Measurements from ENCODE around the gene CHRNA5. TPM values are rescaled to one million over a fixed set of nuclear protein-coding genes. Genes with fewer than 3 reads are reported as not detected.

The CHRNA5 gene
- polyA plus RNA-seq, 1 experiment: 1.1 TPM

GRCh38 chr15:78619022-78619950 is 54.0 kb downstream of the CHRNA5 start:
- H3K36me3 ChIP-seq (ENCODE audit: control insufficient read depth, insufficient read depth, low read length): no peaks in the 10 kb centered on the region
- ChIA-PET POLR2A (no interaction called here), CTCF (interaction anchor here (0.6 to 8.0 kb wide), 11 partner anchors 13 to 570 kb away, joined by 3 to 83 read pairs (median 4); no protein-coding TSS in a partner anchor)
- no peak overlapping the region for H3K4me3 ChIP-seq (ENCODE audit: low read depth, low read length)
- peaks cover 28% of the 10 kb centered on the region for H3K27me3 ChIP-seq (ENCODE audit: control insufficient read depth, insufficient read depth, low read length)
- TF ChIP-seq, protein P1, sequence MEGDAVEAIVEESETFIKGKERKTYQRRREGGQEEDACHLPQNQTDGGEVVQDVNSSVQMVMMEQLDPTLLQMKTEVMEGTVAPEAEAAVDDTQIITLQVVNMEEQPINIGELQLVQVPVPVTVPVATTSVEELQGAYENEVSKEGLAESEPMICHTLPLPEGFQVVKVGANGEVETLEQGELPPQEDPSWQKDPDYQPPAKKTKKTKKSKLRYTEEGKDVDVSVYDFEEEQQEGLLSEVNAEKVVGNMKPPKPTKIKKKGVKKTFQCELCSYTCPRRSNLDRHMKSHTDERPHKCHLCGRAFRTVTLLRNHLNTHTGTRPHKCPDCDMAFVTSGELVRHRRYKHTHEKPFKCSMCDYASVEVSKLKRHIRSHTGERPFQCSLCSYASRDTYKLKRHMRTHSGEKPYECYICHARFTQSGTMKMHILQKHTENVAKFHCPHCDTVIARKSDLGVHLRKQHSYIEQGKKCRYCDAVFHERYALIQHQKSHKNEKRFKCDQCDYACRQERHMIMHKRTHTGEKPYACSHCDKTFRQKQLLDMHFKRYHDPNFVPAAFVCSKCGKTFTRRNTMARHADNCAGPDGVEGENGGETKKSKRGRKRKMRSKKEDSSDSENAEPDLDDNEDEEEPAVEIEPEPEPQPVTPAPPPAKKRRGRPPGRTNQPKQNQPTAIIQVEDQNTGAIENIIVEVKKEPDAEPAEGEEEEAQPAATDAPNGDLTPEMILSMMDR (IDR thresholded peaks at IDR 0.05; ENCODE audit: insufficient read depth, low read depth, low read length): no peak
- DNase-seq (ENCODE audit: low read depth): no peak

GRCh38 chr15:78620021-78620526 is 54.8 kb downstream of the CHRNA5 start:
- DNase-seq (ENCODE audit: low read depth): no peak
- no peak overlapping the region for H3K4me3 ChIP-seq (ENCODE audit: low read depth, low read length)
- POLR2A ChIA-PET: no interaction called here

GRCh38 chr15:78620527-78621421 is 55.5 kb downstream of the CHRNA5 start, which contains the start of gene CHRNA3:
TSS of gene CHRNA3 (minus strand) at chr15:78620996. CDS start at chr15:78620794, 202 bp downstream.
- ChIA-PET POLR2A (no interaction called here), CTCF (interaction anchor here (0.5 to 8.0 kb wide), 3 partner anchors 29 to 130 kb away, joined by 3 to 83 read pairs (median 4); no protein-coding TSS in a partner anchor)
- H3K36me3 ChIP-seq (ENCODE audit: control insufficient read depth, insufficient read depth, low read length): no peaks in the 10 kb centered on the region
- DNase-seq (ENCODE audit: low read depth): no peak
- TF ChIP-seq, protein P1 (IDR thresholded peaks at IDR 0.05; ENCODE audit: insufficient read depth, low read depth, low read length): no peak
- H3K4me3 ChIP-seq (ENCODE audit: low read depth, low read length): no peak within 1 kb of the TSS
- peaks cover 31% of the 10 kb centered on the region for H3K27me3 ChIP-seq (ENCODE audit: control insufficient read depth, insufficient read depth, low read length)

More at GRCh38 chr15:78620021-78620526, 54.8 kb downstream of the CHRNA5 start:
- H3K27me3 ChIP-seq (ENCODE audit: control insufficient read depth, insufficient read depth, low read length): peaks cover 30% of the 10 kb centered on the region
- no peaks in the 10 kb centered on the region for H3K36me3 ChIP-seq (ENCODE audit: control insufficient read depth, insufficient read depth, low read length)
- TF ChIP-seq, protein P1 (IDR thresholded peaks at IDR 0.05; ENCODE audit: insufficient read depth, low read depth, low read length): peak; percentile 23; the same call in 1 of the 2 replicates
- CTCF ChIA-PET: interaction anchor here (1.6 to 8.0 kb wide), 2 partner anchors 84 to 89 kb away, joined by 3 to 83 read pairs; no protein-coding TSS in a partner anchor

GRCh38 chr15:78621810-78622402 is 56.6 kb downstream of the CHRNA5 start:
- peaks cover 33% of the 10 kb centered on the region for H3K27me3 ChIP-seq (ENCODE audit: control insufficient read depth, insufficient read depth, low read length)
- no peak overlapping the region for H3K4me3 ChIP-seq (ENCODE audit: low read depth, low read length)
- ChIA-PET POLR2A (no interaction called here), CTCF (interaction anchor here (1.5 kb wide), 1 partner anchor 129 kb away, joined by 4 read pairs; no protein-coding TSS in a partner anchor)
- DNase-seq (ENCODE audit: low read depth): no peak
- TF ChIP-seq, protein P1 (IDR thresholded peaks at IDR 0.05; ENCODE audit: insufficient read depth, low read depth, low read length): no peak
- H3K36me3 ChIP-seq (ENCODE audit: control insufficient read depth, insufficient read depth, low read length): no peaks in the 10 kb centered on the region
